Keratinocyte (primary cell): ENCODE results near the gene ANKRD39.

Experiments
- CTCF ChIP-seq, 3 experiments: IDR thresholded peaks in 1 of 3; conservative IDR thresholded peaks in 1 of 3; optimal IDR thresholded peaks in 1 of 3; 2 replicates in 2 of 3; 3 replicates in 1 of 3; pipeline versions ENCODE3 to v1.5.1; 2011; ENCODE audit warnings: low read length in 3 of 3, mild to moderate bottlenecking in 3 of 3, moderate library complexity in 2 of 3, control low read depth in 1 of 3, inconsistent platforms in 1 of 3; ENCODE audit not compliant: insufficient read depth in 2 of 3; ENCODE audit errors: extremely low read depth in 1 of 3
- EZH2 ChIP-seq: IDR thresholded peaks from one replicate; pipeline ENCODE4 v1.6.1; 2012; ENCODE audit warnings: inconsistent platforms, mild to moderate bottlenecking, low read length, moderate library complexity

GRCh38 chr2:96883306-96883705 is 25.5 kb upstream of the ANKRD39 start:
- TF ChIP-seq CTCF (optimal IDR thresholded peaks at IDR 0.05 in 1 of 3, IDR thresholded peaks at IDR 0.05 in 1 of 3, conservative IDR thresholded peaks at IDR 0.05 in 1 of 3; ENCODE audit: extremely low read depth in 1 of 3, insufficient read depth in 2 of 3, low read length in 3 of 3) (no peak), EZH2 (no peak)
